Endodermal cell (in vitro differentiated cells): ENCODE data around the gene SERTAD1. TPM values are rescaled to one million over a fixed set of nuclear protein-coding genes. Genes with fewer than 3 reads are reported as not detected.

Experiments
- DNase-seq: peaks from one replicate; pipeline ENCODE4 v3.0.0-alpha.2; 2017
- H3K27ac ChIP-seq: 2 replicates; pipeline ENCODE4 v1.5.1; 2013; ENCODE audit warnings: mild to moderate bottlenecking, low read depth, low read length, moderate library complexity
- H3K27me3 ChIP-seq: 2 replicates; pipeline ENCODE4 v1.6.1; 2013; ENCODE audit warnings: mild to moderate bottlenecking, low read length, moderate library complexity; ENCODE audit not compliant: insufficient read depth, control insufficient read depth, poor library complexity, severe bottlenecking
- H3K36me3 ChIP-seq: 2 replicates; pipeline ENCODE4 v1.7.0; 2013; ENCODE audit warnings: mild to moderate bottlenecking, low read length, moderate library complexity; ENCODE audit not compliant: control insufficient read depth, insufficient read depth
- H3K4me1 ChIP-seq: one replicate; pipeline ENCODE4 v1.7.0; 2013; ENCODE audit warnings: low read length; ENCODE audit not compliant: control insufficient read depth, insufficient read depth
- H3K4me3 ChIP-seq: 2 replicates; pipeline ENCODE4 v1.5.1; 2013; ENCODE audit warnings: mild to moderate bottlenecking, low read length, moderate library complexity
- H3K9ac ChIP-seq: 2 replicates; pipeline ENCODE4 v1.6.1; 2013; ENCODE audit warnings: mild to moderate bottlenecking, low read length, moderate library complexity; ENCODE audit not compliant: poor library complexity, severe bottlenecking; ENCODE audit errors: extremely low read depth
- H3K9me3 ChIP-seq: 2 replicates; pipeline ENCODE4 v1.6.1; 2013; ENCODE audit warnings: mild to moderate bottlenecking, low read length, moderate library complexity; ENCODE audit not compliant: control insufficient read depth
- H3K27ac Mint-ChIP-seq: 2 replicates; pipeline ENCODE4 v1.8.0; 2020; ENCODE audit warnings: mixed read lengths
- H3K27me3 Mint-ChIP-seq: 2 replicates; pipeline ENCODE4 v1.8.0; 2021; ENCODE audit warnings: mild to moderate bottlenecking, mixed read lengths; ENCODE audit not compliant: insufficient read depth
- H3K36me3 Mint-ChIP-seq: 2 replicates; pipeline ENCODE4 v1.8.0; 2020; ENCODE audit warnings: low read depth, mixed read lengths
- H3K4me1 Mint-ChIP-seq: 2 replicates; pipeline ENCODE4 v1.8.0; 2020; ENCODE audit warnings: mixed read lengths
- H3K4me3 Mint-ChIP-seq: 2 replicates; pipeline ENCODE4 v1.8.0; 2020; ENCODE audit warnings: mild to moderate bottlenecking, moderate library complexity, mixed read lengths
- H3K9me3 Mint-ChIP-seq: 2 replicates; pipeline ENCODE4 v1.8.0; 2020; ENCODE audit warnings: mild to moderate bottlenecking, mixed read lengths
- CTCF ChIP-seq: fragments of 200-600 bp; sonication (generic); conservative IDR thresholded peaks from 2 replicates; pipeline ENCODE4 v1.5.0; 2021; ENCODE audit warnings: antibody characterized with exemption, mild to moderate bottlenecking
- WGBS, 2 experiments: methylation state at CpG; one replicate each; pipeline versions ENCODE4 v1.1.5 to v1.1.7; 2013; ENCODE audit warnings: missing lambda C conversion rate in 2 of 2, mixed read lengths in 1 of 2; ENCODE audit not compliant: insufficient coverage in 1 of 2, insufficient read length in 1 of 2; 5-methylcytosine and 5-hydroxymethylcytosine counted together
- total RNA-seq, 2 donors: library from RNA; stranded (reverse); fragmentation: NEBNext Ultra II Directional in 1 of 2; extraction: Animal tissue kit (Norgen Biotek cat#: 25700) in 1 of 2; gene quantifications; 2 replicates in 1 of 2; 3 replicates in 1 of 2; pipeline ENCODE4 v1.2.1, GENCODE V29; 2021

Gene SERTAD1
- total RNA-seq, 2 donors from 2014 or later = 4.0 to 4.5 TPM

DNA sequence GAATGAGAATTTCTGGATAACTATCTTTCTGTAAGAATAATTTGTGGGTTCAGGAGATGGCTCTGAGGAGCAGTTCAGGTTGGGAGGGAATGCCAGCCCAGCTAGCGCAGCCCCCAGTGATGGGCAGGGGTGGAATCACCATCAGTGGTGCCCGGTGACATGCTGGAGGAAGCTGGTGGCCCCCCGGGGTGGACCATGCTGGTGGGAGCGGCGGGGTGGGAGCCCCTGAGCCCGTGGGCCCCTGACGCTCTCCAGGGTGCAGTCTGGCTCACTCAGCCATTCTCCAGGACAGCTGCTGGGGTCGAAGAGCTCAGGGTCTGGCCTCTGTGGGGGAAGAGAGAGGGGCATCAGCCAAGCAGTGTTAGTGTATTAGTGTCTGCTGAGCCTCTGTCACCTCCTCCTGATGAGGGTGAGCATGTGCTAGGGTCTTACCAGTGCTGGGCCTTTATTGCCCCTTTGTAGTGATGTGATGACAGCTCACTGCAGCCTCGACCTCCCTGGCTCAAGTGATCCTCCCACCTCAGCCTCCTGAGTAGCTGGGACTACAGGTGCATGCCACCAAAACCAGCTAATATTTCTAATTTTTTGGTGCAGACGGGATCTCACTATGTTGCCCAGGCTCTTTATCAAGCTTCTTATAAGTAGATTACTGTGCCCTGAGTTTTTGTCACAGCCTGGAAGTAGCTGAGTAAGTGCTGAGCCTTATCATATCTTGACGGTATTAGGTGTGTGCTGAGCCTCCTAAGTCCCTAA lies 46.2 kb downstream of the SERTAD1 start:
- Mint-ChIP-seq H3K27ac (no peak overlapping the region), H3K9me3 (no peaks in the 10 kb centered on the region), H3K27me3 (no peaks in the 10 kb centered on the region), H3K4me3 (no peak overlapping the region), H3K4me1 (peaks cover 2% of the 10 kb centered on the region), H3K36me3 (peaks cover 21% of the 10 kb centered on the region)
- H3K27ac ChIP-seq = no peak overlapping the region
- no peak for DNase-seq
- TF ChIP-seq CTCF = no peak
- WGBS, 2 experiments = 92 to 93% methylated on average over 5 to 11 of the region's 11 CpGs
- H3K9ac ChIP-seq = no peak overlapping the region
- no peaks in the 10 kb centered on the region for H3K4me1 ChIP-seq
- H3K9me3 ChIP-seq = no peaks in the 10 kb centered on the region
- no peak overlapping the region for H3K4me3 ChIP-seq
- no peaks in the 10 kb centered on the region for H3K27me3 ChIP-seq
- H3K36me3 ChIP-seq = peaks cover 4% of the 10 kb centered on the region

- H3K9ac ChIP-seq = no peak overlapping the region
- no peak for TF ChIP-seq CTCF
- Mint-ChIP-seq H3K9me3 (no peaks in the 10 kb centered on the region), H3K36me3 (peaks cover 30% of the 10 kb centered on the region), H3K4me1 (peaks cover 2% of the 10 kb centered on the region), H3K27ac (no peak overlapping the region), H3K27me3 (no peaks in the 10 kb centered on the region), H3K4me3 (no peak overlapping the region)
- H3K36me3 ChIP-seq = peaks cover 12% of the 10 kb centered on the region
- no peaks in the 10 kb centered on the region for H3K4me1 ChIP-seq
- H3K4me3 ChIP-seq = no peak overlapping the region
- no peaks in the 10 kb centered on the region for H3K9me3 ChIP-seq
- H3K27ac ChIP-seq = no peak overlapping the region
- 90 to 100% methylated on average over 2 of the region's 2 CpGs for WGBS, 2 experiments
- no peaks in the 10 kb centered on the region for H3K27me3 ChIP-seq
- DNase-seq = no peak
Measured at GRCh38 chr19:40378509-40378908, 47.3 kb downstream of the SERTAD1 start.

DNA sequence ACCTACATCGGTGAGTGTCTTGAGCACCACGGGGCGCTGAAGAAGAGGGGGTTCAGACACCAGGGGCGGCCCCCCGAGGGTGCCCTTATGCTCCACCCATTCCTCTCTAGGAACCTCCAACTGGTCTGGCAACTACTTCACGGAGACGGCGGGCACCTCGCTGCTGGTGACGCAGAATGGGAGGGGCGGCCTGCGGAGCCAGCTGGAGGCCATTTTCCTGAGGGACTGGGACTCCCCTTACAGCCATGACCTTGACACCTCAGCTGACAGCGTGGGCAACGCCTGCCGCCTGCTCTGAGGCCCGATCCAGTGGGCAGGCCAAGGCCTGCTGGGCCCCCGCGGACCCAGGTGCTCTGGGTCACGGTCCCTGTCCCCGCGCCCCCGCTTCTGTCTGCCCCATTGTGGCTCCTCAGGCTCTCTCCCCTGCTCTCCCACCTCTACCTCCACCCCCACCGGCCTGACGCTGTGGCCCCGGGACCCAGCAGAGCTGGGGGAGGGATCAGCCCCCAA lies 47.9 kb downstream of the SERTAD1 start:
- H3K9me3 ChIP-seq = no peaks in the 10 kb centered on the region
- H3K4me1 ChIP-seq = no peaks in the 10 kb centered on the region
- Mint-ChIP-seq H3K4me3 (no peak overlapping the region), H3K4me1 (peaks cover 2% of the 10 kb centered on the region), H3K27me3 (no peaks in the 10 kb centered on the region), H3K36me3 (peaks cover 34% of the 10 kb centered on the region), H3K27ac (no peak overlapping the region), H3K9me3 (no peaks in the 10 kb centered on the region)
- H3K27ac ChIP-seq = no peak overlapping the region
- no peak for TF ChIP-seq CTCF
- peaks cover 14% of the 10 kb centered on the region for H3K36me3 ChIP-seq
- no peak overlapping the region for H3K9ac ChIP-seq
- no peak for DNase-seq
- WGBS, 2 experiments = 93 to 97% methylated on average over 14 to 25 of the region's 25 CpGs
- no peaks in the 10 kb centered on the region for H3K27me3 ChIP-seq
- H3K4me3 ChIP-seq = no peak overlapping the region
